Adipocyte (in vitro differentiated cells): ENCODE measurements around the gene KRTAP19-4.
"Not testable (repeated sequence)": the region's sequence is repeated elsewhere in the genome, so short reads cannot be mapped to it uniquely, and the experiment has no call there.

Experiments used
- DNase-seq: peaks from one replicate; pipeline ENCODE4 v3.0.0-alpha.2; 2015; ENCODE audit warnings: low read depth
- H3K27me3 ChIP-seq: replicated peaks from 2 replicates; pipeline ENCODE4 v1.7.0; 2013; ENCODE audit warnings: mild to moderate bottlenecking, low read length, moderate library complexity; ENCODE audit not compliant: control insufficient read depth, insufficient read depth
- H3K36me3 ChIP-seq: 2 replicates; pipeline ENCODE4 v1.7.0; 2013; ENCODE audit warnings: low read length, mild to moderate bottlenecking, moderate library complexity; ENCODE audit not compliant: control insufficient read depth, insufficient read depth, severe bottlenecking
- H3K4me1 ChIP-seq: 2 replicates; pipeline ENCODE4 v1.7.0; 2013; ENCODE audit warnings: mild to moderate bottlenecking, low read length, moderate library complexity; ENCODE audit not compliant: control insufficient read depth, insufficient read depth
- H3K4me3 ChIP-seq: 2 replicates; pipeline ENCODE4 v1.7.0; 2013; ENCODE audit warnings: mild to moderate bottlenecking, low read length, moderate library complexity
- H3K9ac ChIP-seq: 2 replicates; pipeline ENCODE4 v1.7.0; 2013; ENCODE audit warnings: mild to moderate bottlenecking, low read length, moderate library complexity
- H3K9me3 ChIP-seq: 2 replicates; pipeline ENCODE4 v1.7.0; 2013; ENCODE audit warnings: mild to moderate bottlenecking, low read length, moderate library complexity; ENCODE audit not compliant: control insufficient read depth

Gene KRTAP19-4, protein sequence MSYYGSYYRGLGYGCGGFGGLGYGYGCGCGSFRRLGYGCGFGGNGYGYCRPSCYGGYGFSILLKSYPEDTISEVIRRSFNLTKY

DNA sequence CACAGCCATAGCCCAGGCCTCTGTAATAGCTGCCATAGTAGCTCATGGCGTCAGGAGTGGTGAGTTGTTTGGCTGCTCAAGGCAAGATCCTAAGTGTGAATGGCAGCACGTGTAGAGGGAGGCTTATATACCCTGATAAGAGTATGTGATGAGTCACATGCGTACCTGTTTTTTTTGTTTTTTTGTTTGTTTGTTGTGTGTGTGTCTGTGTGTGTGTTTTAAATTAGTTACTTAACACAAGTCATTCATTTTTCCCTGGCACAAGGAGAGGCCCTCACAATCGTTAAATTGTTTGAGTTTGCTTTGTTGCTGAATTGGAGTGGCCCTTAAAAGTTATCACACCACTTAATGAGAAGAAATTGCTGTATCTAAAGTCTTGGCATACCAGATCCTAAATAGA is at the start of gene KRTAP19-4:
KRTAP19-4 (minus strand) TSS at position 101 of the 400 bp plus-strand sequence; CDS start at position 46, 55 bp downstream.
- Histone ChIP-seq H3K4me1 (no peaks in the 10 kb centered on the region), H3K36me3 (no peaks in the 10 kb centered on the region), H3K9me3 (no peaks in the 10 kb centered on the region), H3K4me3 (no peak within 1 kb of the TSS), H3K9ac (no peak within 1 kb of the TSS), H3K27me3 (no peaks in the 10 kb centered on the region)
- DNase-seq: no peak

DNA sequence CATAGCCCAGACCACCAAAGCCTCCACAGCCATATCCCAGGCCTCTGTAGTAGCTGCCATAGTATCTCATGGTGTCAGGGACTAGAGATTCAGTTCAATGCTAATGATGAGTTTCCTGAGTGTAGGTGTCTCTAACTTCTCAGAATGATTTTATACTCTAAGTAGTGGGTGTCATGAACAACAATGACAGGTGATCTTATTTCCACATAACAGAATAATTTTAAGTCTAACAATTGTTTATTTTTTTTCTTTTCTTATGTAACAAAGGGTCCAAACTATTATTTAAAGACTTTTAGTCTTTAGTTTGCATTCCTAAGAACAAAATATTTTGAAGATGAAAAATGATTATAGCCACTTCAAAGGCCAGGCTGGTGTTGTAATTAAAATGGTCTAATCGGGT is 44.8 kb upstream of the KRTAP19-4 start, which contains the start of gene KRTAP19-6:
KRTAP19-6 (minus strand) TSS at position 101 of the 400 bp plus-strand sequence; CDS start at position 70, 31 bp downstream.
- no peak for DNase-seq
- H3K9ac ChIP-seq: no peak within 1 kb of the TSS
- H3K27me3 ChIP-seq: no peaks in the 10 kb centered on the region
- H3K36me3 ChIP-seq: no peaks in the 10 kb centered on the region
- no peaks in the 10 kb centered on the region for H3K4me1 ChIP-seq
- H3K9me3 ChIP-seq: no peaks in the 10 kb centered on the region
- H3K4me3 ChIP-seq: no peak within 1 kb of the TSS

DNA sequence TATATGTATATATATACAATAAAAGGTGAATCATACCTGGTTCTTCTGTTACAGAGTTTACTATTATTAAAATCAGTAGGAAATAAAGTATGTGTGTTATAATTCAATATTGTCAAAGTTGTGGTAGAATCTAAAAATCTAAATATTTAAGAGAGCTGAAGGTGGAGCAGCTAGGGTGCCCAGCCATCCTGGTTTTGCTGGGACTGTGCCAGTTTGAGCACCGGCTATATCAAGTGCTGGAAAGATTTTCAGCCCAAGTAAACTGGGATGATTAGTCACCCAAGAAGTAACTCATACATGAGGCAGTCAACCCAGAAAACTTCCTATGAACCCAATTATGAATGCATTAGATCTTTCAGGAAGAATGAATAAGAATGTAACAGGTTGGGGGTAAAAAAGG is 21.9 kb upstream of the KRTAP19-4 start:
- no peak overlapping the region for H3K4me3 ChIP-seq
- no peak for DNase-seq
- no peaks in the 10 kb centered on the region for H3K27me3 ChIP-seq
- no peaks in the 10 kb centered on the region for H3K4me1 ChIP-seq
- H3K9ac ChIP-seq: no peak overlapping the region
- H3K36me3 ChIP-seq: no peaks in the 10 kb centered on the region
- no peaks in the 10 kb centered on the region for H3K9me3 ChIP-seq

DNA sequence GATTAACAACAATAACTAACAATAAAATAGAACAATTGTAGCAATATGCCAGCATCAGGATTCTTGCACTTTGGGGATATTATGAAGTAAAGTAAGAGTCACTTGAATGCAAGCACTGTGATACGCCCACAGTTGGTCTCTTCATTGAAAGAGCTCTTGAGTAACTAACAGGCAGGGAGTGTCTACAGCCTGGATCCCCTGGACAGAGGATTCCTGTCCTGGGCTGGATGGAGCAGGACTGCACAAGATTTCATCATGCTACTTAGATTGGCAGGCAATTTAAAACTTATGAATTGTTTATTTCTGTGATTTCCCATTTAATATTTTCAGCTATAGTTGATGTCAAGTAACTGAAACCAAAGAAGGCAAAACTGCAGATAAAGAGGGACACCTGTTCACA is 18.7 kb upstream of the KRTAP19-4 start:
- Histone ChIP-seq H3K36me3 (no peaks in the 10 kb centered on the region), H3K4me3 (no peak overlapping the region), H3K9ac (no peak overlapping the region), H3K27me3 (no peaks in the 10 kb centered on the region), H3K4me1 (no peaks in the 10 kb centered on the region), H3K9me3 (no peaks in the 10 kb centered on the region)
- no peak for DNase-seq

DNA sequence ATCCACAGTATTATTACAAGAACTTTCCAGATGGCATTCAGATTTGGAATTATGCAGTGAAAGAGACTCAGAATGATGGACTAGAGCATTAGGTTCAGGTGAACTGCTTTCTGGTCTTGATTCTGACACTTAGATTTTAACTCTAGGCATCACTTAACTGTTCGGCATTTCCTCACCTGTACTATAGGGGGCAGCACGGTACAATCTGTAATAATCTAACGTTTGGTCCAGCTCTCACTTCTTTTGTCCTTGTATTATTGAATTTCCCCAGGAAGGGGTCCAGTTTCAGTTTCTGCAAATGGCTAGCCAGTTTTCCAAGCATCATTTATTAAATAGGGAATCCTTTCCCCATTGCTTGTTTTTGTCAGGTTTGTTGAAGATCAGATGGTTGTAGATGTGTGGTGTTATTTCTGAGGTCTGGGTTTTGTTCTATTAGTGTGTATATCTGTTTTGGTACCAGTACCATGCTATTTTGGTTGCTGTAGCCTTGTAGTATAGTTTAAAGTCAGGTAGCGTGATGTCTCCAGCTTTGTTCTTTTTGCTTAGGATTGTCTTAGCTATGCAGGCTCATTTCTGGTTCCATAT is 8.7 kb upstream of the KRTAP19-4 start:
- not testable (repeated sequence) for H3K9ac ChIP-seq, H3K9me3 ChIP-seq, H3K36me3 ChIP-seq, H3K27me3 ChIP-seq, H3K4me3 ChIP-seq, H3K4me1 ChIP-seq, DNase-seq

DNA sequence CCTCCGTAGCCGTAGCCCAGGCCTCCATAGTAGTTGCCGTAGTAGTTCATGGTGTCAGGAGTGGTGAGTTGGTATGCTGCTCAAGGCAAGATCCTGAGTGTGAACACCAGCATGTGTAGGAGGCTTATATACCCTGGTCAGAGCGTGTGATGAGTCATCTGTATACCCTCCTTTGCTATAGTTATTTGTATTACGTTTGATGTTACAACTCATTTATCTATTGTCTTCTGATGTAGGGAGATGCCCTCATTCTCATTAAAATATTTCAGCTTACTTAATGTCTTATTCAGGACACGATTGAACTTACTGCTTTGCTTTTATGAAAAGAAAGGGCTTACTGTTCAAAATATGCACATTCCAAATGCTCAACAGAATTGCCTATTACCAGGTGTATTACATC is 5.1 kb upstream of the KRTAP19-4 start, which contains the start of gene KRTAP19-5:
KRTAP19-5 (minus strand) TSS at position 101 of the 400 bp plus-strand sequence; CDS start at position 50, 51 bp downstream.
- Histone ChIP-seq H3K27me3 (no peaks in the 10 kb centered on the region), H3K36me3 (no peaks in the 10 kb centered on the region), H3K9me3 (no peaks in the 10 kb centered on the region), H3K4me3 (no peak within 1 kb of the TSS), H3K4me1 (no peaks in the 10 kb centered on the region), H3K9ac (no peak within 1 kb of the TSS)
- DNase-seq: no peak

DNA sequence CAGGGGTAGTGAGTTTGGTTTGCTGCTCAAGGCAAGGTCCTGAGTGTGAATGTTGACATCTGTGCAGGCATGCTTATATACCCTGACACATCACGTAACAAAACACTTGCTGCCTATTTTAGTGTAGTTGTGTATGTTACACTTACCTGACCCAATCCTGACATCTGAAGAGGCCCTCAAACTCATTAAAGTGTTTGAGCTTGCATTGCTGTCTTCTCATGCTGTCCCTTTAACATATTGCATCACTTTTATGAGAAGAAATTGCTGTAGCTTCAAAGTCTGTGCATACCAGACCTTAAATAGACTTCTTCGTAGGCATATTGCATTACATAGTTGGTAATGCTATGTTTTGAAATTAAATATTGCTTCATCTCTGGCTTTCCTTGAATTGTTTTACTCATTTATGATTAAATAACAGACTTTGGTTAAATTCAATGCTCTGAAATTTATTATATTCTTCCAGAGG is 5.0 kb downstream of the KRTAP19-4 start, which contains the start of gene KRTAP19-3:
KRTAP19-3 (minus strand) TSS at position 51 of the 466 bp plus-strand sequence. CDS start 56 bp downstream, outside the sequence.
- no peak for DNase-seq
- H3K9me3 ChIP-seq: no peaks in the 10 kb centered on the region
- no peaks in the 10 kb centered on the region for H3K36me3 ChIP-seq
- no peaks in the 10 kb centered on the region for H3K27me3 ChIP-seq
- peaks cover 6% of the 10 kb centered on the region for H3K4me1 ChIP-seq
- no peak within 1 kb of the TSS for H3K9ac ChIP-seq
- no peak within 1 kb of the TSS for H3K4me3 ChIP-seq

DNA sequence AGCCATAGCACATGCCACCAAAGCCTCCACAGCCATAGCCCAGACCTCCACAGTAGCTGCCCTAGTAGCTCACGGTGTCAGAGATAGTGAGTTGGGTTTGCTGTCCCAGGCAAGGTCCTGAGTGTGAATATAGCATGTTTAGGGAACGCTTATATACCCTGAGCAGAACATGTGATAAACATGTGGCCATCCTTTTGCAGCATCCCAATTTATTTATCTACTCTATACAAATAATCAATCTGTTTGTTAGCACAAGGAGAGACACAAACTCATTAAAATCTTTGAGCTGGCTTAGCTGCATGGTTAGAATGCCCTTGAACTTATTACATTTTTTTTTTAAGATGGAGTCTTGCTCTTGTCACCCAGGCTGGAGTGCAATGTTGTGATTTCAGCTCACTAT is 9.6 kb downstream of the KRTAP19-4 start, which contains the start of gene KRTAP19-2:
KRTAP19-2 (minus strand) TSS at position 101 of the 400 bp plus-strand sequence; CDS start at position 13, 88 bp downstream.
- H3K9ac ChIP-seq: no peak within 1 kb of the TSS
- no peaks in the 10 kb centered on the region for H3K27me3 ChIP-seq
- H3K4me1 ChIP-seq: peaks cover 6% of the 10 kb centered on the region
- H3K9me3 ChIP-seq: peaks cover 5% of the 10 kb centered on the region
- DNase-seq: no peak
- no peak within 1 kb of the TSS for H3K4me3 ChIP-seq
- H3K36me3 ChIP-seq: no peaks in the 10 kb centered on the region

DNA sequence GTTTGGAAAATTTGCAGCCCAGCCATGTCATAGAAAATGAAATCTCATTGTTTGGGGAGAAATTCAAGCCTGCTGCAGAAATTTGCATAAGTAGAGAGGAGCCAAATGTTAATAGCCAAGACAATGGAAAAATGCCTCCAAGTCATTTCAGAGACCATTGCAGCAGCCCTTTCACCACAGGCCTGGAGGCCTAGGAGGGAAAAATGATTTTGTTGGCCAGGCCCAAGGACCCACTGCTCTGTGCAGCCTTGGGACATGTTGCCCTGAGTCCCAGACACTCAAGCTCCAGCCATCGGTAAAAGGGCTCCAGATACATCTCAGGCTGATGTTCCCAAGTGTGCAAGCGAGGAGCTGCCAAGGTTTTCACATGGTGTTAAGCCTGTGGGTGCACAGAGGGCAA is 10.8 kb downstream of the KRTAP19-4 start:
- DNase-seq: no peak
- Histone ChIP-seq H3K9ac (no peak overlapping the region), H3K9me3 (peaks cover 5% of the 10 kb centered on the region), H3K4me3 (no peak overlapping the region), H3K4me1 (no peaks in the 10 kb centered on the region), H3K27me3 (no peaks in the 10 kb centered on the region), H3K36me3 (no peaks in the 10 kb centered on the region)

DNA sequence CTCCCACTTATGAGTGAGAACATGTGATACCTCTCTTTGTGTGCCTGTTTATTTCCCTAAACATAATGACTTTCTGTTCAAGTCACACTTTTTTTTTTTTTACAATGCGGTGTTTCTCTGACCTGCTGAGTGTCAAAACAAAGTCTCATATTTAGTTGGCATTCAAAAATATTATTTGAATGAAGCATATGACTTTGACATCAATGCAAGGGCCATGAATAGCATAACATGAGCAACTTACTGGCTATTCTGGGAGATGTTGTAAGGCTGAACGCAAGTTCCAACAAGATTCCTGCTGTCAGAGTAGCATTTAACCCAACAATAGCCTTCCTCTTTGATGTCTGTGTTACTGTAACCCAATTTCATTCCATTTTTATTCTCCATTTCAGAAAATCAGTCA is 14.8 kb downstream of the KRTAP19-4 start:
- Histone ChIP-seq H3K9me3 (peaks cover 5% of the 10 kb centered on the region), H3K27me3 (no peaks in the 10 kb centered on the region), H3K4me3 (no peak overlapping the region), H3K9ac (no peak overlapping the region), H3K4me1 (no peaks in the 10 kb centered on the region), H3K36me3 (no peaks in the 10 kb centered on the region)
- DNase-seq: no peak

DNA sequence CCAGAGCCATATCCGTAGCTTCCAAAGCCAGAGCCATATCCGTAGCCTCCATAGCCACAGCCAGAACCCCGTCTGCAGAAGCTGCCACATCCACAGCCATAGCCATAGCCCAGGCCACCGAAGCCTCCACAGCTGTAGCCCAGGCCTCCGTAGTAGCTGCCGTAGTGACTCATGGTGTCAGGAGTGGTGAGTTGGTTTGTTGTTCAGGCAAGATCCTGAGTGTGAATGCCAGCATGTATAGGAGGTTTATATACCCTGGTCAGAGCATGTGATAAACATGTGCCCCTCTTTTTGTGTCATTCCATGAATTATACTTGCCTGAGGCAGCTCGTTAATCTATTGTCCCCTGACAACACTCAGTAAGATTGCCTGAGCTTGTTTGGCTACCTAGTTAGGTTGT is 16.8 kb downstream of the KRTAP19-4 start, which contains the start of gene KRTAP19-1:
KRTAP19-1 (minus strand) TSS at position 223 of the 400 bp plus-strand sequence; CDS start at position 173, 50 bp downstream.
- H3K36me3 ChIP-seq: no peaks in the 10 kb centered on the region
- no peaks in the 10 kb centered on the region for H3K9me3 ChIP-seq
- H3K4me1 ChIP-seq: no peaks in the 10 kb centered on the region
- no peak within 1 kb of the TSS for H3K9ac ChIP-seq
- H3K4me3 ChIP-seq: no peak within 1 kb of the TSS
- DNase-seq: no peak
- H3K27me3 ChIP-seq: no peaks in the 10 kb centered on the region
